Measurements from ENCODE around the gene CDH12. TPM values are rescaled to one million over a fixed set of nuclear protein-coding genes. Genes with fewer than 3 reads are reported as not detected.

The CDH12 gene
- total RNA-seq, 1 experiment from 2014 or later: not detected

DNA sequence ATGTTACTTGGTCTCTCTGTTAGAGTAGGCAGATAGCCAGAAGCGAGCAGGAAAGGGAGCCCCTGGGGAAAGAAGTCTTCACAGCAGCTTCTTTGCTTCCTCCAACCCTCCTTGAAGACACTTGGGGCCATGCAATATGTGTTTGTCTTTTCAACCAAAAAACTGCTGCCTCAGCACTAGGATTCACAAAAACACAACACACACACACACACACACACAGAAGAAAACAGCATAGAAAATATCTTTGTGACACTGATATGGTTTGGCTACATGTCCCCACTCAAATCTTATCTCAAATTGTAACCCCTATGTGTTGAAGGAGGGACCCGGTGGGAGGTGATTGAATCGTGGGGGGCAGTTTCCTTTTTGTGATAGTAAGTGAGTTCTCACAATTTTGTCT lies 133.3 kb downstream of the CDH12 start:
- Histone ChIP-seq H3K27me3 (ENCODE audit: insufficient read depth, low read length) (no peaks in the 10 kb centered on the region), H3K9ac (ENCODE audit: low read length) (no peak overlapping the region), H3K4me3 (replicated peaks in 1 of 2; ENCODE audit: low read depth in 1 of 2, low read length in 2 of 2) (no peak overlapping the region), H3K36me3 (ENCODE audit: control insufficient read depth in 1 of 2, insufficient read depth in 2 of 2, low read length in 2 of 2) (no peaks in the 10 kb centered on the region), H4K20me1 (ENCODE audit: insufficient read depth) (no peaks in the 10 kb centered on the region), H2AFZ (ENCODE audit: low read depth, low read length, poor library complexity, severe bottlenecking) (no peak overlapping the region), H3K27ac (ENCODE audit: low read depth, low read length) (no peak overlapping the region), H3K9me3 (ENCODE audit: control insufficient read depth in 1 of 2, insufficient read depth in 1 of 2, low read depth in 1 of 2, low read length in 2 of 2) (peaks cover 13 to 15% of the 10 kb centered on the region in 2 experiments; a peak in 2 of 4 replicates), H3K79me2 (ENCODE audit: insufficient read depth, low read length) (no peaks in the 10 kb centered on the region), H3K4me2 (ENCODE audit: low read length) (no peak overlapping the region), H3K4me1 (ENCODE audit: control insufficient read depth in 1 of 2, insufficient read depth in 2 of 2, low read length in 2 of 2) (no peaks in the 10 kb centered on the region), H3K9me2 (ENCODE audit: insufficient read depth) (no peaks in the 10 kb centered on the region)
- CTCF ChIA-PET: no interaction called here
- DNase-seq (ENCODE audit: low read depth, low spot score): no peak
- no TSS peak for BruUV-seq (replicated peaks)
- POLR2A ChIA-PET: no interaction called here
- RAD21 ChIA-PET (ENCODE audit: low non-redundant PET in 1 of 2, low total read pairs in 2 of 2, uncharacterized antibody in 2 of 2, unreplicated experiment in 2 of 2): no interaction called here
- TF ChIP-seq SIN3A (IDR thresholded peaks at IDR 0.05; ENCODE audit: low read depth) (no peak), RAD21 (IDR thresholded peaks at IDR 0.05; ENCODE audit: low read depth) (no peak), JUND (IDR thresholded peaks at IDR 0.05) (no peak), YY1 (IDR thresholded peaks at IDR 0.05; ENCODE audit: extremely low read depth, insufficient replicate concordance, low read depth, low read length) (no peak), EZH2phosphoT487 (IDR thresholded peaks at IDR 0.05; ENCODE audit: borderline replicate concordance) (no peak), EZH2 (IDR thresholded peaks at IDR 0.05) (no peak), ZFX (IDR thresholded peaks at IDR 0.05) (no peak), POLR2AphosphoS5 (IDR thresholded peaks at IDR 0.05; ENCODE audit: low read depth, low read length) (no peak), EGR1 (IDR thresholded peaks at IDR 0.05; ENCODE audit: low read depth) (no peak), POLR2A (IDR thresholded peaks at IDR 0.05; ENCODE audit: borderline replicate concordance, extremely low read depth, insufficient read depth, insufficient read length) (no peak), ZNF274 (IDR thresholded peaks at IDR 0.05; ENCODE audit: low read depth, low read length) (no peak), CEBPB (IDR thresholded peaks at IDR 0.05; ENCODE audit: low read depth) (no peak)
- TF ChIP-seq, protein P1, sequence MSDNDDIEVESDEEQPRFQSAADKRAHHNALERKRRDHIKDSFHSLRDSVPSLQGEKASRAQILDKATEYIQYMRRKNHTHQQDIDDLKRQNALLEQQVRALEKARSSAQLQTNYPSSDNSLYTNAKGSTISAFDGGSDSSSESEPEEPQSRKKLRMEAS (IDR thresholded peaks at IDR 0.05): no peak
- TF ChIP-seq, protein P2, sequence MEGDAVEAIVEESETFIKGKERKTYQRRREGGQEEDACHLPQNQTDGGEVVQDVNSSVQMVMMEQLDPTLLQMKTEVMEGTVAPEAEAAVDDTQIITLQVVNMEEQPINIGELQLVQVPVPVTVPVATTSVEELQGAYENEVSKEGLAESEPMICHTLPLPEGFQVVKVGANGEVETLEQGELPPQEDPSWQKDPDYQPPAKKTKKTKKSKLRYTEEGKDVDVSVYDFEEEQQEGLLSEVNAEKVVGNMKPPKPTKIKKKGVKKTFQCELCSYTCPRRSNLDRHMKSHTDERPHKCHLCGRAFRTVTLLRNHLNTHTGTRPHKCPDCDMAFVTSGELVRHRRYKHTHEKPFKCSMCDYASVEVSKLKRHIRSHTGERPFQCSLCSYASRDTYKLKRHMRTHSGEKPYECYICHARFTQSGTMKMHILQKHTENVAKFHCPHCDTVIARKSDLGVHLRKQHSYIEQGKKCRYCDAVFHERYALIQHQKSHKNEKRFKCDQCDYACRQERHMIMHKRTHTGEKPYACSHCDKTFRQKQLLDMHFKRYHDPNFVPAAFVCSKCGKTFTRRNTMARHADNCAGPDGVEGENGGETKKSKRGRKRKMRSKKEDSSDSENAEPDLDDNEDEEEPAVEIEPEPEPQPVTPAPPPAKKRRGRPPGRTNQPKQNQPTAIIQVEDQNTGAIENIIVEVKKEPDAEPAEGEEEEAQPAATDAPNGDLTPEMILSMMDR (IDR thresholded peaks at IDR 0.05 in 2 of 3, conservative IDR thresholded peaks at IDR 0.05 in 1 of 3; ENCODE audit: borderline replicate concordance in 1 of 3, insufficient read depth in 1 of 3, low read depth in 2 of 3, low read length in 2 of 3): no peak
- intact Hi-C loops (cut with micrococcal nuclease): no loop called here
- ATAC-seq: no peak
